Right lobe of liver (tissue), 4 donors: ENCODE measurements around the gene KCNN1.
"Not testable (repeated sequence)": the region's sequence is repeated elsewhere in the genome, so short reads cannot be mapped to it uniquely, and the experiment has no call there.

Experiments used
- POLR2A ChIP-seq: fragments of 450-650 bp; IDR thresholded peaks from one replicate; pipeline ENCODE4 v1.6.1; 2017; ENCODE audit warnings: antibody characterized with exemption, mild to moderate bottlenecking
- TF ChIP-seq, protein P1 (sequence below), 4 donors: fragments of 200-600 bp in 3 of 4; fragments of 450-650 bp in 1 of 4; IDR thresholded peaks; one replicate each; pipeline versions ENCODE4 v1.5.1 to v1.8.0; 2016 to 2022; ENCODE audit warnings: antibody characterized with exemption in 4 of 4, mild to moderate bottlenecking in 2 of 4
- donor health status: DM: no; HTN: no; CAD: no.
- donor health status: DM: no; HTN: no; CAD: no.
- donor health status: DM: no; HTN: yes; CAD: no.

DNA sequence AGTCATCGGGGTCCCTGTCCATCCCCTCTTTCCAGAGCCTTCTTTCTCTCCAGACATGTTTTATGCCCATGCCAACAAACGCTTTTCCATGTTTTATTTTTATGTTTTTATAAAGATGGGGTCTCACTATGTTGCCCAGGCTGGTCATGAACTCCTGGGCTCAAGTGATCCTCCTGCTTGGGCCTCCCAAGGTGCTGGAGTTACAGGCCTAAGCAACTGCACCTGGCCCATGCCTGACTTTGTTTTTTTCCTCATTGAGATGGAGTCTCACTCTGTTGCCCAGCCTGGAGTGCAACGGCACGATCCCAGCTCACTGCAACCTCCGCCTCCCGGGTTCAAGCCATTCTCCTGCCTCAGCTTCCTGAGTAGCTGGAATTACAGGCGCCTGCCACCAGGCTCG, 19.7 kb downstream of the KCNN1 start:
- TF ChIP-seq POLR2A: not testable (repeated sequence)
- TF ChIP-seq, protein P1, sequence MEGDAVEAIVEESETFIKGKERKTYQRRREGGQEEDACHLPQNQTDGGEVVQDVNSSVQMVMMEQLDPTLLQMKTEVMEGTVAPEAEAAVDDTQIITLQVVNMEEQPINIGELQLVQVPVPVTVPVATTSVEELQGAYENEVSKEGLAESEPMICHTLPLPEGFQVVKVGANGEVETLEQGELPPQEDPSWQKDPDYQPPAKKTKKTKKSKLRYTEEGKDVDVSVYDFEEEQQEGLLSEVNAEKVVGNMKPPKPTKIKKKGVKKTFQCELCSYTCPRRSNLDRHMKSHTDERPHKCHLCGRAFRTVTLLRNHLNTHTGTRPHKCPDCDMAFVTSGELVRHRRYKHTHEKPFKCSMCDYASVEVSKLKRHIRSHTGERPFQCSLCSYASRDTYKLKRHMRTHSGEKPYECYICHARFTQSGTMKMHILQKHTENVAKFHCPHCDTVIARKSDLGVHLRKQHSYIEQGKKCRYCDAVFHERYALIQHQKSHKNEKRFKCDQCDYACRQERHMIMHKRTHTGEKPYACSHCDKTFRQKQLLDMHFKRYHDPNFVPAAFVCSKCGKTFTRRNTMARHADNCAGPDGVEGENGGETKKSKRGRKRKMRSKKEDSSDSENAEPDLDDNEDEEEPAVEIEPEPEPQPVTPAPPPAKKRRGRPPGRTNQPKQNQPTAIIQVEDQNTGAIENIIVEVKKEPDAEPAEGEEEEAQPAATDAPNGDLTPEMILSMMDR (IDR thresholded peaks at IDR 0.05): not testable (repeated sequence)
